Gastrocnemius medialis (tissue), 4 donors: ENCODE data around the gene MFAP2.

ENCODE experiments used
- POLR2A ChIP-seq, 2 donors: fragments of 450-650 bp; IDR thresholded peaks; one replicate each; pipeline ENCODE4 v1.6.1; 2017; ENCODE audit warnings: antibody characterized with exemption in 2 of 2, mild to moderate bottlenecking in 2 of 2, moderate library complexity in 2 of 2
- TF ChIP-seq, protein P1 (sequence below), 5 experiments: fragments of 450-650 bp in 3 of 5; fragments of 200-600 bp in 2 of 5; sonication (generic) in 2 of 5; IDR thresholded peaks in 4 of 5; conservative IDR thresholded peaks in 1 of 5; 1 replicate in 4 of 5; 2 replicates in 1 of 5; pipeline ENCODE4 v1.5.1; 2016 to 2019; ENCODE audit warnings: antibody characterized with exemption in 5 of 5, mild to moderate bottlenecking in 3 of 5, moderate library complexity in 3 of 5

DNA sequence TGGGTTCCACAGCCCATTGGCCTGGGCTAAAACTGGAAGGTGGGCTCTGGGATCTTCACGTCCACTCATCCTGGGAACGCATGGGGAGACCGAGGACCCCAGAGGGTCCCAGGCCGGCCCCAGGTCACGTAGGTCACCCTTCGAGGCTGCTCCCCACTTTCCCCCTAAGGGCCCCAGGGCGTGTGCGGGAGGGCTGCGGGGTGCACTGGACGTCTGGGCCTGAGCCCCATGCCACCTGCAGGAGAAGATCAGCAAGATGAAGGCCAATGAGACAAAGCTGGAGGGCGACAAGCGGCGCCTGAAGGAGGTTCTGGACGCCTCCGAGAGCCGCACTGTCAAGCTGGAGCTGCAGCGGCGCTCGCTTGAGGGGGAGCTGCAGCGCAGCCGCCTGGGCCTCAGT lies 12.5 kb downstream of the MFAP2 start:
- no peak for TF ChIP-seq POLR2A (IDR thresholded peaks at IDR 0.05)
- TF ChIP-seq, protein P1, sequence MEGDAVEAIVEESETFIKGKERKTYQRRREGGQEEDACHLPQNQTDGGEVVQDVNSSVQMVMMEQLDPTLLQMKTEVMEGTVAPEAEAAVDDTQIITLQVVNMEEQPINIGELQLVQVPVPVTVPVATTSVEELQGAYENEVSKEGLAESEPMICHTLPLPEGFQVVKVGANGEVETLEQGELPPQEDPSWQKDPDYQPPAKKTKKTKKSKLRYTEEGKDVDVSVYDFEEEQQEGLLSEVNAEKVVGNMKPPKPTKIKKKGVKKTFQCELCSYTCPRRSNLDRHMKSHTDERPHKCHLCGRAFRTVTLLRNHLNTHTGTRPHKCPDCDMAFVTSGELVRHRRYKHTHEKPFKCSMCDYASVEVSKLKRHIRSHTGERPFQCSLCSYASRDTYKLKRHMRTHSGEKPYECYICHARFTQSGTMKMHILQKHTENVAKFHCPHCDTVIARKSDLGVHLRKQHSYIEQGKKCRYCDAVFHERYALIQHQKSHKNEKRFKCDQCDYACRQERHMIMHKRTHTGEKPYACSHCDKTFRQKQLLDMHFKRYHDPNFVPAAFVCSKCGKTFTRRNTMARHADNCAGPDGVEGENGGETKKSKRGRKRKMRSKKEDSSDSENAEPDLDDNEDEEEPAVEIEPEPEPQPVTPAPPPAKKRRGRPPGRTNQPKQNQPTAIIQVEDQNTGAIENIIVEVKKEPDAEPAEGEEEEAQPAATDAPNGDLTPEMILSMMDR (IDR thresholded peaks at IDR 0.05 in 4 of 5, conservative IDR thresholded peaks at IDR 0.05 in 1 of 5), result no peak
